Suprapubic skin (tissue), 4 donors: ENCODE measurements around the gene STAT3. TPM values are rescaled to one million over a fixed set of nuclear protein-coding genes. Genes with fewer than 3 reads are reported as not detected.

ENCODE experiments used
- DNase-seq, 2 donors: peaks; one replicate each; pipeline ENCODE4 v3.0.0-alpha.2; 2019; ENCODE audit warnings: low spot score in 2 of 2
- H3K27ac ChIP-seq: fragments of 200-600 bp; sonication (generic); one replicate; pipeline ENCODE4 v1.5.1; 2019
- H3K27me3 ChIP-seq: fragments of 200-600 bp; sonication (generic); one replicate; pipeline ENCODE4 v1.5.1; 2019
- H3K36me3 ChIP-seq: fragments of 200-600 bp; sonication (generic); one replicate; pipeline ENCODE4 v1.5.1; 2019
- H3K4me1 ChIP-seq: fragments of 200-600 bp; sonication (generic); one replicate; pipeline ENCODE4 v1.5.1; 2019
- H3K4me3 ChIP-seq: fragments of 200-600 bp; sonication (generic); one replicate; pipeline ENCODE4 v1.5.1; 2019; ENCODE audit warnings: mild to moderate bottlenecking
- H3K9me3 ChIP-seq: fragments of 200-600 bp; sonication (generic); one replicate; pipeline ENCODE4 v1.5.1; 2019
- CTCF ChIP-seq, 2 donors: fragments of 200-600 bp in 1 of 2; fragments of 450-650 bp in 1 of 2; sonication (generic) in 1 of 2; IDR thresholded peaks; one replicate each; pipeline ENCODE4 v1.5.1; 2016 to 2019; ENCODE audit warnings: antibody characterized with exemption in 2 of 2, mild to moderate bottlenecking in 1 of 2, moderate library complexity in 1 of 2
- EP300 ChIP-seq: sonication (generic); formaldehyde crosslinking; IDR thresholded peaks from one replicate; pipeline ENCODE4 v1.6.1; 2017; ENCODE audit warnings: antibody characterized with exemption
- POLR2A ChIP-seq, 2 donors: fragments of 450-650 bp; IDR thresholded peaks; one replicate each; pipeline ENCODE4 v1.6.1; 2017; ENCODE audit warnings: antibody characterized with exemption in 2 of 2, mild to moderate bottlenecking in 2 of 2, moderate library complexity in 2 of 2
- POLR2AphosphoS5 ChIP-seq, 3 donors: sonication (generic); formaldehyde crosslinking; IDR thresholded peaks; one replicate each; pipeline ENCODE4 v1.6.1; 2017; ENCODE audit warnings: antibody characterized with exemption in 3 of 3
- WGBS: methylation state at CpG from one replicate; pipeline ENCODE4 v1.1.5; 2018; 5-methylcytosine and 5-hydroxymethylcytosine counted together
- total RNA-seq, 4 donors: library from RNA; depleted of rRNA; stranded (reverse); fragments of >200 nt; gene quantifications; one replicate each; pipeline ENCODE4 v1.1.0, GENCODE V29; 2016

Gene STAT3
- total RNA-seq, 4 donors from 2014 or later: 144 to 174 (median 152) TPM

- Histone ChIP-seq H3K4me3 (peak overlapping the region; percentile 94), H3K27ac (peak overlapping the region; percentile 91), H3K9me3 (no peaks in the 10 kb centered on the region), H3K36me3 (no peaks in the 10 kb centered on the region), H3K27me3 (no peaks in the 10 kb centered on the region), H3K4me1 (peaks cover 33% of the 10 kb centered on the region)
- under 1% methylated on average over 62 of the region's 82 CpGs for WGBS
- no peak for TF ChIP-seq POLR2AphosphoS5 (IDR thresholded peaks at IDR 0.05)
- no peak for TF ChIP-seq POLR2A (IDR thresholded peaks at IDR 0.05)
- TF ChIP-seq EP300: no peak
- no peak for TF ChIP-seq CTCF (IDR thresholded peaks at IDR 0.05)
- DNase-seq: no peak
Observed at GRCh38 chr17:42275527-42276358, 112.5 kb downstream of the STAT3 start.

DNA sequence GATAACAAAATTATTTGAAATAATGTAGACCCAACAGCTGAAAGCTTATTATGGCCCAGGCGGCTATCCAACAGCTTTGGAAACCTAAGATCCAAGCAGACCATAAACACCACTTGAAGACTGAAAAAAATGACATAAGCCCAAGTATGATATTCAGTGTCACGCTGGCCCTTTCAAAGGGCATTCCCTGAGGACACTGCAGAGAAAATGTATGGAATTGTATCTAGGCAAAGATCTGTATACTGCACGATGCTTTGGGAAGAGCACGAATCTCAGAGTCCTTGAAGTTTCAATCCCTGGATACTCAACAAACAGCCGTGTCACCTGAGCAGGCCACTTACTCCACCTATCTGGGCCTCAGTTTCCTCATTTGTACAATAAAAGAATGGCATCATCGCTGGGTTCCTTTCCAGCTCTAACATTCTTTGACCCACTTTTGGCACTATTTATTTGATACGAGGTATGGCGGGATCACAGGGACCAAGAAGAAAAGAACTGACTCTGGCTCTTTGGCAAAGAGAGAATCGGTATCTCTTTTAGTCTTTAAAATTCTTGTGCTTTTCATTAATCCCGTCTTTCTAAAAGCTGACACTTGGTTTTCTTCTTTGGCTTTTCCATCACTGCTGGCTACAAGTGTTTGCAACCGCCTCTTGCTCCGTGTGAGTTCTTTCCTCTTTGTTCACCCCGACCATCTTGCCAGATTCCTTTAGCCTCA lies 113.3 kb downstream of the STAT3 start:
- DNase-seq: no peak
- Histone ChIP-seq H3K4me3 (peak overlapping the region; percentile 94), H3K9me3 (no peaks in the 10 kb centered on the region), H3K4me1 (peaks cover 33% of the 10 kb centered on the region), H3K36me3 (no peaks in the 10 kb centered on the region), H3K27ac (peak overlapping the region; percentile 91), H3K27me3 (no peaks in the 10 kb centered on the region)
- WGBS: 23% methylated on average over 13 of the region's 13 CpGs
- TF ChIP-seq POLR2AphosphoS5 (IDR thresholded peaks at IDR 0.05) (no peak), POLR2A (IDR thresholded peaks at IDR 0.05) (no peak)

DNA sequence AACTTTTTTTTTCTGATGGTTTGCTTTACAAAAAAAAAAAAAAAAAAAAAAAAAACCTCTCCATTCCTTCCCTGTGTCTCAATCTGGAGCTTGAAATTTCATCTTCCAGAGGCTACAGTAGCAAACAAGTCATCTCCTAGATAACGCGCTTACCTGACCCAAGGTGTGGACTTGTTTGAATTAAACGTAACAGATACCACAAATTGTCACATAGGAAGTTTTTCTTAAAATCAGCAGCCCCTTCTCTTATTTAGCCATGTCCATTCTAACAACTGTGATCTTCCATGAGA lies 114.0 kb downstream of the STAT3 start:
- no peak overlapping the region for H3K4me3 ChIP-seq
- H3K27ac ChIP-seq: no peak overlapping the region
- no peaks in the 10 kb centered on the region for H3K27me3 ChIP-seq
- H3K4me1 ChIP-seq: peaks cover 33% of the 10 kb centered on the region
- TF ChIP-seq CTCF (IDR thresholded peaks at IDR 0.05) (no peak), POLR2A (IDR thresholded peaks at IDR 0.05) (no peak), POLR2AphosphoS5 (IDR thresholded peaks at IDR 0.05) (no peak), EP300 (no peak)
- DNase-seq: no peak
- no peaks in the 10 kb centered on the region for H3K9me3 ChIP-seq
- no peaks in the 10 kb centered on the region for H3K36me3 ChIP-seq
- WGBS: 90% methylated on average over 3 of the region's 3 CpGs

- Histone ChIP-seq H3K27me3 (no peaks in the 10 kb centered on the region), H3K9me3 (no peaks in the 10 kb centered on the region), H3K36me3 (no peaks in the 10 kb centered on the region), H3K4me3 (no peak overlapping the region), H3K27ac (no peak overlapping the region), H3K4me1 (peaks cover 33% of the 10 kb centered on the region)
- DNase-seq: no peak
- TF ChIP-seq EP300 (no peak), POLR2AphosphoS5 (IDR thresholded peaks at IDR 0.05) (no peak), CTCF (IDR thresholded peaks at IDR 0.05) (no peak), POLR2A (IDR thresholded peaks at IDR 0.05) (no peak)
- WGBS: 70% methylated on average over 7 of the region's 7 CpGs
Observed at GRCh38 chr17:42273474-42274252, 114.6 kb downstream of the STAT3 start.

GRCh38 chr17:42272162-42272907 lies 115.9 kb downstream of the STAT3 start:
- Histone ChIP-seq H3K9me3 (no peaks in the 10 kb centered on the region), H3K27me3 (no peaks in the 10 kb centered on the region), H3K4me1 (peaks cover 32% of the 10 kb centered on the region), H3K36me3 (no peaks in the 10 kb centered on the region), H3K27ac (no peak overlapping the region), H3K4me3 (no peak overlapping the region)
- WGBS: 78% methylated on average over 7 of the region's 7 CpGs
- TF ChIP-seq POLR2AphosphoS5 (IDR thresholded peaks at IDR 0.05) (no peak), EP300 (no peak), POLR2A (IDR thresholded peaks at IDR 0.05) (no peak), CTCF (IDR thresholded peaks at IDR 0.05) (no peak)
- DNase-seq: no peak
